K562 (cell line): ENCODE results near the gene ZNF224. TPM values are rescaled to one million over a fixed set of nuclear protein-coding genes. Genes with fewer than 3 reads are reported as not detected.
A peak's percentile ranks its signal among the peaks of the same experiment; 100 is the strongest.

Experiments used
- EHMT2 ChIP-seq: fragments of 450-650 bp; IDR thresholded peaks from 2 replicates; pipeline ENCODE4 v1.6.1; 2018; ENCODE audit warnings: antibody characterized with exemption
- HSF4 ChIP-seq: fragments of 250-450 bp; sonication (Bioruptor Pico); IDR thresholded peaks from 2 replicates; pipeline ENCODE4 v2.1.2; 2022; ENCODE audit warnings: mild to moderate bottlenecking, moderate library complexity, borderline replicate concordance
- MTA3 ChIP-seq: fragments of 450-650 bp; formaldehyde crosslinking; IDR thresholded peaks from 2 replicates; pipeline ENCODE4 v1.6.1; 2017; ENCODE audit warnings: mild to moderate bottlenecking, borderline replicate concordance
- SPI1 ChIP-seq: IDR thresholded peaks from 2 replicates; pipeline ENCODE4 v1.6.1; 2011; ENCODE audit warnings: low read depth, low read length, control low read depth, borderline replicate concordance
- U2AF2 ChIP-seq: fragments of 200-400 bp; formaldehyde crosslinking; optimal IDR thresholded peaks from 2 replicates; pipeline ENCODE3; 2017; ENCODE audit warnings: low read depth, mild to moderate bottlenecking, low read length
- polyA plus RNA-seq, 8 experiments: library from polyadenylated mRNA; depleted of rRNA in 4 of 8; stranded (reverse) in 5 of 8; unstranded in 3 of 8; fragments of >200 nt; fragmentation: Nextera tagmentation in 2 of 8; fragmentation: Illumina TruSeq in 1 of 8; extraction: Ambion mirVana in 2 of 8; extraction: Trizol in 1 of 8; gene quantifications; 2 replicates each; pipeline versions ENCODE4 v1.2.1 to v1.2.3, GENCODE V29; 2011 to 2014; ENCODE audit warnings: inconsistent platforms in 1 of 8, missing spikeins in 1 of 8
- total RNA-seq, 7 experiments: library from RNA; depleted of rRNA in 6 of 7; stranded (reverse); fragments of >200 nt in 6 of 7; fragmentation: Illumina TruSeq in 2 of 7; extraction: Trizol in 2 of 7; gene quantifications; 2 replicates each; pipeline versions ENCODE4 v1.2.1 to v1.2.3, GENCODE V29; 2011 to 2021; ENCODE audit warnings: low replicate concordance in 1 of 7
- TF ChIP-seq, protein P1 (sequence below): fragments of 250-450 bp; sonication (Bioruptor Pico); IDR thresholded peaks from 2 replicates; pipeline ENCODE4 v1.5.0; 2021; ENCODE audit warnings: mild to moderate bottlenecking, borderline replicate concordance
- TF ChIP-seq, protein P2 (sequence below), 2 experiments: fragments of 450-650 bp; IDR thresholded peaks; 2 replicates each; pipeline ENCODE4 v1.6.1; 2018; ENCODE audit warnings: mild to moderate bottlenecking in 2 of 2, low read depth in 1 of 2; ENCODE audit not compliant: partially characterized antibody in 2 of 2
- TF ChIP-seq, protein P3 (sequence below): fragments of 450-650 bp; IDR thresholded peaks from 2 replicates; pipeline ENCODE4 v1.6.1; 2016; ENCODE audit warnings: mild to moderate bottlenecking, moderate library complexity

The ZNF224 gene
- total and polyA plus RNA-seq, 9 of the 15 experiments (the other 6 are each of a cell fraction or from before 2014, with no cell fraction given): 4.4 to 15.6 (median 10.0) TPM

DNA sequence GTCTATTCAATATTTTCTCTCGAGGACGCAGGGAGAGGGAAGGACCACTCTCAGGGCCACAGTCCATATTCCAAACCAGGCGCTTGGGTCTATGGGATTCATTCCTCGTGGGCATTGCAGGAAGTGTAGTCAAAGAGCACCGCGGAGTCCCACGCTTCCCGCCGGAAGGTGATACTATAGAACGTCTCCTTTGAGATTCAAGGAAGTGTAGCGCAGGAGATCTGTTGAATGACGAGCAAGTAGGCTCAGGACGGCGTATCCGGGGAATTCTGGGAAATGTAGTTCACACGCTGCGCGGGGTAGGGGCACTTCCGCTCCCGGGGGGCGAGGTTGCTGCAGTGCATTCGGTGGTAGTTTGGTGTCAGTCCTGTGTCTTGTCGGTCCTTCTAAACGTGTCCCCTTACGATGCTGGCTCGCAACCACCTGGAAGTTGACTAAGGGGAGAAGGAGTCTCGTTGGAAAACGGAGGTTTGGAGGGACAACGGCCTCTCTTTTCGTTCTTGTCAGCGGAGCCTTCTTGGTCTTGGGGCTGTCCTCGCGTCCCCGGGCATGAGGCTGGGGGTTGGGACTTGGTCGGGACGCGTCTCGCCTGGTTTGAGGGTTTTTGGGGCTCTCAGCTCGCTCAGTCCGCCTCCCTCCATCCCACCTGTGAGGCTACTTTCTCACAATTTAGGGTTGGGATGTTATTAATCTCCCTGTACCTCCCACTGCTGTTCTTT lies 22.2 kb upstream of the ZNF224 start, which contains the start of gene ZNF284 (continued):
- TF ChIP-seq, protein P1, sequence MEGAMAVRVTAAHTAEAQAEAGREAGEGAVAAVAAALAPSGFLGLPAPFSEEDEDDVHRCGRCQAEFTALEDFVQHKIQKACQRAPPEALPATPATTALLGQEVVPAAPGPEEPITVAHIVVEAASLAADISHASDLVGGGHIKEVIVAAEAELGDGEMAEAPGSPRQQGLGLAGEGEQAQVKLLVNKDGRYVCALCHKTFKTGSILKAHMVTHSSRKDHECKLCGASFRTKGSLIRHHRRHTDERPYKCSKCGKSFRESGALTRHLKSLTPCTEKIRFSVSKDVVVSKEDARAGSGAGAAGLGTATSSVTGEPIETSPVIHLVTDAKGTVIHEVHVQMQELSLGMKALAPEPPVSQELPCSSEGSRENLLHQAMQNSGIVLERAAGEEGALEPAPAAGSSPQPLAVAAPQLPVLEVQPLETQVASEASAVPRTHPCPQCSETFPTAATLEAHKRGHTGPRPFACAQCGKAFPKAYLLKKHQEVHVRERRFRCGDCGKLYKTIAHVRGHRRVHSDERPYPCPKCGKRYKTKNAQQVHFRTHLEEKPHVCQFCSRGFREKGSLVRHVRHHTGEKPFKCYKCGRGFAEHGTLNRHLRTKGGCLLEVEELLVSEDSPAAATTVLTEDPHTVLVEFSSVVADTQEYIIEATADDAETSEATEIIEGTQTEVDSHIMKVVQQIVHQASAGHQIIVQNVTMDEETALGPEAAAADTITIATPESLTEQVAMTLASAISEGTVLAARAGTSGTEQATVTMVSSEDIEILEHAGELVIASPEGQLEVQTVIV: no peak
- TF ChIP-seq MTA3 (peak; percentile 35; the same call in 1 of the 2 replicates), EHMT2 (peak; percentile 77; the same call in 1 of the 2 replicates), HSF4 (CRISPR knock-in tag) (no peak), SPI1 (peak; percentile 85), U2AF2 (no peak)
- TF ChIP-seq, protein P2, sequence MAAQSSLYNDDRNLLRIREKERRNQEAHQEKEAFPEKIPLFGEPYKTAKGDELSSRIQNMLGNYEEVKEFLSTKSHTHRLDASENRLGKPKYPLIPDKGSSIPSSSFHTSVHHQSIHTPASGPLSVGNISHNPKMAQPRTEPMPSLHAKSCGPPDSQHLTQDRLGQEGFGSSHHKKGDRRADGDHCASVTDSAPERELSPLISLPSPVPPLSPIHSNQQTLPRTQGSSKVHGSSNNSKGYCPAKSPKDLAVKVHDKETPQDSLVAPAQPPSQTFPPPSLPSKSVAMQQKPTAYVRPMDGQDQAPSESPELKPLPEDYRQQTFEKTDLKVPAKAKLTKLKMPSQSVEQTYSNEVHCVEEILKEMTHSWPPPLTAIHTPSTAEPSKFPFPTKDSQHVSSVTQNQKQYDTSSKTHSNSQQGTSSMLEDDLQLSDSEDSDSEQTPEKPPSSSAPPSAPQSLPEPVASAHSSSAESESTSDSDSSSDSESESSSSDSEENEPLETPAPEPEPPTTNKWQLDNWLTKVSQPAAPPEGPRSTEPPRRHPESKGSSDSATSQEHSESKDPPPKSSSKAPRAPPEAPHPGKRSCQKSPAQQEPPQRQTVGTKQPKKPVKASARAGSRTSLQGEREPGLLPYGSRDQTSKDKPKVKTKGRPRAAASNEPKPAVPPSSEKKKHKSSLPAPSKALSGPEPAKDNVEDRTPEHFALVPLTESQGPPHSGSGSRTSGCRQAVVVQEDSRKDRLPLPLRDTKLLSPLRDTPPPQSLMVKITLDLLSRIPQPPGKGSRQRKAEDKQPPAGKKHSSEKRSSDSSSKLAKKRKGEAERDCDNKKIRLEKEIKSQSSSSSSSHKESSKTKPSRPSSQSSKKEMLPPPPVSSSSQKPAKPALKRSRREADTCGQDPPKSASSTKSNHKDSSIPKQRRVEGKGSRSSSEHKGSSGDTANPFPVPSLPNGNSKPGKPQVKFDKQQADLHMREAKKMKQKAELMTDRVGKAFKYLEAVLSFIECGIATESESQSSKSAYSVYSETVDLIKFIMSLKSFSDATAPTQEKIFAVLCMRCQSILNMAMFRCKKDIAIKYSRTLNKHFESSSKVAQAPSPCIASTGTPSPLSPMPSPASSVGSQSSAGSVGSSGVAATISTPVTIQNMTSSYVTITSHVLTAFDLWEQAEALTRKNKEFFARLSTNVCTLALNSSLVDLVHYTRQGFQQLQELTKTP (IDR thresholded peaks at IDR 0.05; ENCODE audit: low read depth in 1 of 2, partially characterized antibody in 2 of 2): peak in 1 of 2 experiments; percentile 92
- TF ChIP-seq, protein P3, sequence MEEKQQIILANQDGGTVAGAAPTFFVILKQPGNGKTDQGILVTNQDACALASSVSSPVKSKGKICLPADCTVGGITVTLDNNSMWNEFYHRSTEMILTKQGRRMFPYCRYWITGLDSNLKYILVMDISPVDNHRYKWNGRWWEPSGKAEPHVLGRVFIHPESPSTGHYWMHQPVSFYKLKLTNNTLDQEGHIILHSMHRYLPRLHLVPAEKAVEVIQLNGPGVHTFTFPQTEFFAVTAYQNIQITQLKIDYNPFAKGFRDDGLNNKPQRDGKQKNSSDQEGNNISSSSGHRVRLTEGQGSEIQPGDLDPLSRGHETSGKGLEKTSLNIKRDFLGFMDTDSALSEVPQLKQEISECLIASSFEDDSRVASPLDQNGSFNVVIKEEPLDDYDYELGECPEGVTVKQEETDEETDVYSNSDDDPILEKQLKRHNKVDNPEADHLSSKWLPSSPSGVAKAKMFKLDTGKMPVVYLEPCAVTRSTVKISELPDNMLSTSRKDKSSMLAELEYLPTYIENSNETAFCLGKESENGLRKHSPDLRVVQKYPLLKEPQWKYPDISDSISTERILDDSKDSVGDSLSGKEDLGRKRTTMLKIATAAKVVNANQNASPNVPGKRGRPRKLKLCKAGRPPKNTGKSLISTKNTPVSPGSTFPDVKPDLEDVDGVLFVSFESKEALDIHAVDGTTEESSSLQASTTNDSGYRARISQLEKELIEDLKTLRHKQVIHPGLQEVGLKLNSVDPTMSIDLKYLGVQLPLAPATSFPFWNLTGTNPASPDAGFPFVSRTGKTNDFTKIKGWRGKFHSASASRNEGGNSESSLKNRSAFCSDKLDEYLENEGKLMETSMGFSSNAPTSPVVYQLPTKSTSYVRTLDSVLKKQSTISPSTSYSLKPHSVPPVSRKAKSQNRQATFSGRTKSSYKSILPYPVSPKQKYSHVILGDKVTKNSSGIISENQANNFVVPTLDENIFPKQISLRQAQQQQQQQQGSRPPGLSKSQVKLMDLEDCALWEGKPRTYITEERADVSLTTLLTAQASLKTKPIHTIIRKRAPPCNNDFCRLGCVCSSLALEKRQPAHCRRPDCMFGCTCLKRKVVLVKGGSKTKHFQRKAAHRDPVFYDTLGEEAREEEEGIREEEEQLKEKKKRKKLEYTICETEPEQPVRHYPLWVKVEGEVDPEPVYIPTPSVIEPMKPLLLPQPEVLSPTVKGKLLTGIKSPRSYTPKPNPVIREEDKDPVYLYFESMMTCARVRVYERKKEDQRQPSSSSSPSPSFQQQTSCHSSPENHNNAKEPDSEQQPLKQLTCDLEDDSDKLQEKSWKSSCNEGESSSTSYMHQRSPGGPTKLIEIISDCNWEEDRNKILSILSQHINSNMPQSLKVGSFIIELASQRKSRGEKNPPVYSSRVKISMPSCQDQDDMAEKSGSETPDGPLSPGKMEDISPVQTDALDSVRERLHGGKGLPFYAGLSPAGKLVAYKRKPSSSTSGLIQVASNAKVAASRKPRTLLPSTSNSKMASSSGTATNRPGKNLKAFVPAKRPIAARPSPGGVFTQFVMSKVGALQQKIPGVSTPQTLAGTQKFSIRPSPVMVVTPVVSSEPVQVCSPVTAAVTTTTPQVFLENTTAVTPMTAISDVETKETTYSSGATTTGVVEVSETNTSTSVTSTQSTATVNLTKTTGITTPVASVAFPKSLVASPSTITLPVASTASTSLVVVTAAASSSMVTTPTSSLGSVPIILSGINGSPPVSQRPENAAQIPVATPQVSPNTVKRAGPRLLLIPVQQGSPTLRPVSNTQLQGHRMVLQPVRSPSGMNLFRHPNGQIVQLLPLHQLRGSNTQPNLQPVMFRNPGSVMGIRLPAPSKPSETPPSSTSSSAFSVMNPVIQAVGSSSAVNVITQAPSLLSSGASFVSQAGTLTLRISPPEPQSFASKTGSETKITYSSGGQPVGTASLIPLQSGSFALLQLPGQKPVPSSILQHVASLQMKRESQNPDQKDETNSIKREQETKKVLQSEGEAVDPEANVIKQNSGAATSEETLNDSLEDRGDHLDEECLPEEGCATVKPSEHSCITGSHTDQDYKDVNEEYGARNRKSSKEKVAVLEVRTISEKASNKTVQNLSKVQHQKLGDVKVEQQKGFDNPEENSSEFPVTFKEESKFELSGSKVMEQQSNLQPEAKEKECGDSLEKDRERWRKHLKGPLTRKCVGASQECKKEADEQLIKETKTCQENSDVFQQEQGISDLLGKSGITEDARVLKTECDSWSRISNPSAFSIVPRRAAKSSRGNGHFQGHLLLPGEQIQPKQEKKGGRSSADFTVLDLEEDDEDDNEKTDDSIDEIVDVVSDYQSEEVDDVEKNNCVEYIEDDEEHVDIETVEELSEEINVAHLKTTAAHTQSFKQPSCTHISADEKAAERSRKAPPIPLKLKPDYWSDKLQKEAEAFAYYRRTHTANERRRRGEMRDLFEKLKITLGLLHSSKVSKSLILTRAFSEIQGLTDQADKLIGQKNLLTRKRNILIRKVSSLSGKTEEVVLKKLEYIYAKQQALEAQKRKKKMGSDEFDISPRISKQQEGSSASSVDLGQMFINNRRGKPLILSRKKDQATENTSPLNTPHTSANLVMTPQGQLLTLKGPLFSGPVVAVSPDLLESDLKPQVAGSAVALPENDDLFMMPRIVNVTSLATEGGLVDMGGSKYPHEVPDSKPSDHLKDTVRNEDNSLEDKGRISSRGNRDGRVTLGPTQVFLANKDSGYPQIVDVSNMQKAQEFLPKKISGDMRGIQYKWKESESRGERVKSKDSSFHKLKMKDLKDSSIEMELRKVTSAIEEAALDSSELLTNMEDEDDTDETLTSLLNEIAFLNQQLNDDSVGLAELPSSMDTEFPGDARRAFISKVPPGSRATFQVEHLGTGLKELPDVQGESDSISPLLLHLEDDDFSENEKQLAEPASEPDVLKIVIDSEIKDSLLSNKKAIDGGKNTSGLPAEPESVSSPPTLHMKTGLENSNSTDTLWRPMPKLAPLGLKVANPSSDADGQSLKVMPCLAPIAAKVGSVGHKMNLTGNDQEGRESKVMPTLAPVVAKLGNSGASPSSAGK: peak; percentile 91
